Measurements from ENCODE around the gene SLC15A4.
"Not testable (repeated sequence)": the region's sequence is repeated elsewhere in the genome, so short reads cannot be mapped to it uniquely, and the experiment has no call there.

The SLC15A4 gene

GRCh38 chr12:128813392-128813791 is 10.4 kb downstream of the SLC15A4 start:
- no peak for DNase-seq

- DNase-seq = no peak
Measured at GRCh38 chr12:128811806-128812205, 12.0 kb downstream of the SLC15A4 start.

GRCh38 chr12:128810182-128811127 is 13.3 kb downstream of the SLC15A4 start:
- DNase-seq = no peak

GRCh38 chr12:128808651-128809050 is 15.1 kb downstream of the SLC15A4 start:
- DNase-seq = no peak

- DNase-seq = no peak
Measured at GRCh38 chr12:128807161-128807724, 16.5 kb downstream of the SLC15A4 start.

GRCh38 chr12:128806573-128806972 is 17.2 kb downstream of the SLC15A4 start:
- DNase-seq = no peak

- DNase-seq = not testable (repeated sequence)
Measured at GRCh38 chr12:128805406-128805805, 18.4 kb downstream of the SLC15A4 start.

GRCh38 chr12:128804762-128805161 is 19.0 kb downstream of the SLC15A4 start:
- no peak for DNase-seq

- no peak for DNase-seq
Measured at GRCh38 chr12:128803788-128804187, 20.0 kb downstream of the SLC15A4 start.

GRCh38 chr12:128802756-128803155 is 21.0 kb downstream of the SLC15A4 start:
- no peak for DNase-seq

- no peak for DNase-seq
Measured at GRCh38 chr12:128801879-128802391, 21.8 kb downstream of the SLC15A4 start.

- DNase-seq = no peak
Measured at GRCh38 chr12:128800606-128801005, 23.2 kb downstream of the SLC15A4 start.

GRCh38 chr12:128798571-128799341 is 25.0 kb downstream of the SLC15A4 start:
- DNase-seq = no peak

- DNase-seq = no peak
Measured at GRCh38 chr12:128797119-128798118, 26.3 kb downstream of the SLC15A4 start.

- DNase-seq = no peak
Measured at GRCh38 chr12:128796439-128797118, 27.2 kb downstream of the SLC15A4 start.

- DNase-seq = no peak
Measured at GRCh38 chr12:128795530-128796361, 28.0 kb downstream of the SLC15A4 start.

- DNase-seq = no peak
Measured at GRCh38 chr12:128794661-128795529, 28.9 kb downstream of the SLC15A4 start.

- DNase-seq = no peak
Measured at GRCh38 chr12:128793701-128794100, 30.1 kb downstream of the SLC15A4 start.

- DNase-seq = no peak
Measured at GRCh38 chr12:128792881-128793280, 30.9 kb downstream of the SLC15A4 start.
